ENCODE data around the gene DNAI1.

GRCh38 chr9:34430843-34431437 lies 27.7 kb upstream of the DNAI1 start:
- TF ChIP-seq CTCF (conservative IDR thresholded peaks at IDR 0.05) (no peak), ZFX (IDR thresholded peaks at IDR 0.05) (no peak)

Data from C4-2B (cell line).